Osteoblast (primary cell): ENCODE results near the gene LIM2. TPM values are rescaled to one million over a fixed set of nuclear protein-coding genes. Genes with fewer than 3 reads are reported as not detected.
"Not testable (repeated sequence)": the region's sequence is repeated elsewhere in the genome, so short reads cannot be mapped to it uniquely, and the experiment has no call there.

Source experiments
- DNase-seq: peaks from one replicate; pipeline ENCODE4 v3.0.0; 2011; ENCODE audit warnings: low spot score, mixed read lengths; ENCODE audit not compliant: insufficient read length; ENCODE audit errors: missing footprints
- H2AFZ ChIP-seq: 2 replicates; pipeline ENCODE4 v1.6.0; 2011; ENCODE audit warnings: mild to moderate bottlenecking, low read length
- H3K27ac ChIP-seq: 2 replicates; pipeline ENCODE4 v1.5.1; 2011; ENCODE audit warnings: mild to moderate bottlenecking, low read depth, low read length, moderate library complexity
- H3K27me3 ChIP-seq: 2 replicates; pipeline ENCODE4 v1.6.0; 2012; ENCODE audit warnings: mild to moderate bottlenecking, control low read depth, inconsistent platforms, low read length, moderate library complexity; ENCODE audit not compliant: insufficient read depth
- H3K36me3 ChIP-seq: 2 replicates; pipeline ENCODE4 v1.5.1; 2011; ENCODE audit warnings: mild to moderate bottlenecking, low read length, control low read depth, moderate library complexity; ENCODE audit not compliant: insufficient read depth
- H3K4me1 ChIP-seq: 2 replicates; pipeline ENCODE4 v1.5.1; 2011; ENCODE audit warnings: mild to moderate bottlenecking, low read length, control low read depth, moderate library complexity; ENCODE audit not compliant: insufficient read depth
- H3K4me2 ChIP-seq: 2 replicates; pipeline ENCODE4 v1.6.0; 2011; ENCODE audit warnings: mild to moderate bottlenecking, low read length; ENCODE audit not compliant: insufficient read depth
- H3K4me3 ChIP-seq: fragments of 200-600 bp; sonication (generic); 3 replicates; pipeline ENCODE4 v1.5.1; 2012; ENCODE audit warnings: mild to moderate bottlenecking, low read length, inconsistent platforms; ENCODE audit not compliant: insufficient read depth
- H3K79me2 ChIP-seq: 2 replicates; pipeline ENCODE4 v1.6.0; 2012; ENCODE audit warnings: mild to moderate bottlenecking, low read length, control low read depth, inconsistent platforms; ENCODE audit not compliant: insufficient read depth
- H3K9me3 ChIP-seq: 2 replicates; pipeline ENCODE4 v1.5.1; 2011; ENCODE audit warnings: low read depth, low read length, control low read depth
- H4K20me1 ChIP-seq: 2 replicates; pipeline ENCODE4 v1.6.0; 2012; ENCODE audit warnings: mild to moderate bottlenecking, low read length, control low read depth; ENCODE audit not compliant: insufficient read depth
- CTCF ChIP-seq: IDR thresholded peaks from 2 replicates; pipeline ENCODE4 v1.5.1; 2011; ENCODE audit warnings: mild to moderate bottlenecking, low read depth, low read length, moderate library complexity; ENCODE audit errors: extremely low read depth
- total RNA-seq: library from RNA; depleted of rRNA; stranded (reverse); fragments of >200 nt; gene quantifications from 2 replicates; pipeline ENCODE4 v1.2.3, GENCODE V29; 2012

Gene LIM2
- total RNA-seq, 1 donor = not detected

DNA sequence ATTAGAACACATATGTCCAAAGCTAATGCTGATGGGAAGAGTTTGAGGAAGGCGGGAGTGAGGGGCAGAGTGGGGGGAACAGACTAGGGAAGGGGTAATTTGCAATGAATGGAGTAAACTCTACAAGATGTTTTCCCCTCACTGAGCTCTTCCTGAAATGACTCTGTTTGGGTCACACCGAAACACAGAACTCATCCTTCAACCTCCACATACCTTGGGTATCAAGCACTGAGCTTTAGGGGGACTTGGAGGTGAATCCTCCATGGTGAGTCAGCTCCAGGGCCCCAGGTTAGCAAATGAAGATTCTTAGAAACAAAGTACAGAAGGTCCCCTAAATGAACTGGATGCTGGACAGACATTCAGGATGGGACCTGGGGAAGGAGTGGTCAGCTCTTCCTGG lies 30.9 kb upstream of the LIM2 start:
- no peak overlapping the region for H2AFZ ChIP-seq
- H4K20me1 ChIP-seq = no peaks in the 10 kb centered on the region
- no peak for DNase-seq
- no peaks in the 10 kb centered on the region for H3K27me3 ChIP-seq
- H3K79me2 ChIP-seq = no peaks in the 10 kb centered on the region
- no peaks in the 10 kb centered on the region for H3K36me3 ChIP-seq
- no peaks in the 10 kb centered on the region for H3K9me3 ChIP-seq
- no peaks in the 10 kb centered on the region for H3K4me1 ChIP-seq
- no peak overlapping the region for H3K4me2 ChIP-seq
- no peak overlapping the region for H3K27ac ChIP-seq
- no peak overlapping the region for H3K4me3 ChIP-seq
- TF ChIP-seq CTCF = no peak

- Histone ChIP-seq H3K4me3 (no peak overlapping the region), H3K79me2 (no peaks in the 10 kb centered on the region), H3K27me3 (no peaks in the 10 kb centered on the region), H3K9me3 (no peaks in the 10 kb centered on the region), H3K4me1 (no peaks in the 10 kb centered on the region), H3K36me3 (no peaks in the 10 kb centered on the region), H2AFZ (no peak overlapping the region), H3K27ac (no peak overlapping the region), H3K4me2 (no peak overlapping the region), H4K20me1 (no peaks in the 10 kb centered on the region)
- TF ChIP-seq CTCF = no peak
- no peak for DNase-seq
Measured at GRCh38 chr19:51417810-51418157, 30.0 kb upstream of the LIM2 start.

DNA sequence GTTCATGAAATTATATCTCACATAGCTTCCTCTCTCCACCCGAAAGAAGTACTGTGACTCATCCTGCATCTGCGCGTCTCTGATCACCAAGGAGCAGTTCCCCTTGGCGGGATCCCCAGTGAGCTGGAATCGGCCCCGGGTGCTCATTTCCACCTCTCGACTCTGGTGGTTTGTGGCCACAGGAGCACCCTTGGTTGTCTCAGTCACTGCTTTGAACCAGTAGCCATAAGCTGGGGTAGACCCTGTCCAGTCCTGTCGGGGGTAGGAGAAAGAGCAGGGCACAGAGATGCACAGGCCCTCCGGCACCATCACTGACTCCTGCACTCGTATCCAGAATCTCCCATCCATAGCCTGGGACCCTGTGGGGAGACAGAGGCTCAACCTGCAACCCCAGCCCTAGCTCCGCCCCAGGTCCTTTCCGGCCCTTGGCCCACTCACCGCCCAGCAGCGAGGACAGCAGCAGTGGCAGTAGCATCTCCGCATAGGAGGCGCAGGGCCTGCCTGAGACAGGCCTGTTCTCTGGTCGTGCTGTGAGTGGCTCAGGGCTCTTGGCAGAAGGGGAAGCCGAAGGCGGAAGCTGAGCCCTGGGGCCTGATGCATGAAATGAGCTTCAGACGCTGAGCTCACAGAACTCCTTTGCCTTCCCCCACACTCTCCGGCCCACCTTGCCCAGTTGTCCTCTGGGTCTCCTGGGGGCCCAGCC lies 29.5 kb upstream of the LIM2 start, which contains the start of gene SIGLEC10:
Gene SIGLEC10, minus strand, starts transcription at position 536 of the 703 bp plus-strand sequence. Its CDS starts 61 bp downstream, at position 475.
- TF ChIP-seq CTCF = no peak
- no peak for DNase-seq
- H3K79me2 ChIP-seq = no peaks in the 10 kb centered on the region
- H2AFZ ChIP-seq = no peak within 1 kb of the TSS
- no peaks in the 10 kb centered on the region for H3K27me3 ChIP-seq
- no peaks in the 10 kb centered on the region for H3K9me3 ChIP-seq
- H3K4me2 ChIP-seq = no peak within 1 kb of the TSS
- H3K36me3 ChIP-seq = no peaks in the 10 kb centered on the region
- no peak within 1 kb of the TSS for H3K27ac ChIP-seq
- H4K20me1 ChIP-seq = no peaks in the 10 kb centered on the region
- no peak within 1 kb of the TSS for H3K4me3 ChIP-seq
- H3K4me1 ChIP-seq = no peaks in the 10 kb centered on the region

GRCh38 chr19:51416422-51416821 lies 28.6 kb upstream of the LIM2 start:
- H4K20me1 ChIP-seq, H3K36me3 ChIP-seq, H3K79me2 ChIP-seq, H3K9me3 ChIP-seq, DNase-seq, H2AFZ ChIP-seq, H3K27ac ChIP-seq, H3K4me3 ChIP-seq, H3K4me1 ChIP-seq, H3K4me2 ChIP-seq, H3K27me3 ChIP-seq: not testable (repeated sequence)
